ENCODE data around the gene H3-3A. TPM values are rescaled to one million over a fixed set of nuclear protein-coding genes. Genes with fewer than 3 reads are reported as not detected.

The H3-3A gene
- total RNA-seq, 1 experiment from 2014 or later = 275 TPM

DNA sequence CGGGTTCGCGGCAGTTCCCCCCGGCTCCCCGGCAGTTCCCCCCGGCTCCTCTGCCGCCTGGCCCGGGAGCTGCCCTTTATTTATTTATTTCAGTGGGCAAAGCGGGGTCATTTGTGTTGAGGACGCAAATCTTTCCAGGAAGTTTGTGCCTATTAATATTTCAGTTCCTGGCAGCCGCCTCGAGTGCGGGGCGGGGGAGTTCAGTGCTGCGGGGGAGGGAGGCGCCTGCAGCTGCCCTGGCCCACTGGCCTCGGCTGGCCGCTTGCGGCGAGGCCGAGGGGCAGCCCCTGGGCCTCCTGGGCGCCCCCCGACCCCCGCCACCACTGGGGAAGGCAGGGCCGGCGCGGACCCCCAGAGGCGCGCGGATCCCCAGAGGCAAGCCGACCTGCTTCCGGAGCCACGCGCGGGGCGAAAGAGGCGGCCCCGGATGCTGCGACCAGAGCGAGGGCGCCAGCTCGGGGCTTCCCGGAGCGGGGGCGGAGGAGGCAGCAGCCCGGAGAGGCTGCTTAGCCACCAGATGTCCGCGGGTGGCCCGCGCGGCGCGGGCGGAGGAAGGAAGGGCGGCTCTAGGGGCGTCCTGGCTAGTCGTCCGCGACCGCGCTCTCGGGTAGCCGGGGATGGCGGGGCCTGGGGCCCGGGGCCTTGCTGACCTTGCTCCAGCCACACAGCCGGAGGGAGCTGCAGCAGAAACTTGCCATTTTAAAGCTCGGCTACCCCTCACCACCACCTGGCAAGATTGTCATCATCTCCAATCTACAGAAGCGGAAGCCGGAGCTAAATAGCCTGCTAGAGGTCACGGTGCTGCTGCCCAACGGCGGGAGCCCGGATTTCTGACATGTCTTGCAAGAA lies 48.0 kb downstream of the H3-3A start:
- peak; percentile 72 for DNase-seq (ENCODE audit: low spot score)

DNA sequence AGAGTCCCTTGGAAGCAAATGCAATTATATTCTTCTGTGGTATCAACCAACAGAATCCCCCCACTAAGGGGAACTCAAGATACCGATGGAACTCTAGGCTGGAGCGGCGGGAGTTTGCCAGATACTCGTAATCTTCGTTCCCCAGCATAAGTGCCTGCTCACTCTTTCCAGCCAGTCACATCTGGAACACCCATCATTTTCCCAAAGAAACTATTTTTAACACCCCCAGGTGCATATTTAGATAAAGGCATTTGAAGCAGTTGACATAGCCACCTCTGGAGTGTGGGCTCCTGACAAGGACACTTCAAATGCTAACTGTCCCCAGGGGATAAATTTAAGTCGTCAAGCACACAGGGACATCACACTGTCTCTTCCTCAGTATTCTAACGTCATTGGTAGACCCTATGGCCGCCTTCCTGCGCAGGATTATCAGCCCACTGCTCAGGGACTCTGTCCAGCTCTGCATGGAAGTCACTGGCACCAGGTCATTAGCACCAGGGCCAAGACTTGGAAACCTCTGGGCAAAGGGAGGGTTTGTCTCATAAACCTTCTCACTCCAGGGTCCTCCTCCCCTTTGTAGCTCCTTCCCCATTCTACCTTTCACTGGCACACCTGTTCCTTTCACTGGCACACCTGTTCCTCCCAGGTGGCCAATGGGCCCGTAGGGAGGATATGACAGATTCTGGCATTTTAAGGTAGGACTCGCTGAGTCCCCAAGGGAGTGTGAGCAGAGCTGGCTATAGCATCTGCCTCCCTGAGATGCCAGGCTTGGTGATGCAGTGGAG lies 48.8 kb downstream of the H3-3A start:
- DNase-seq (ENCODE audit: low spot score) = no peak

DNA sequence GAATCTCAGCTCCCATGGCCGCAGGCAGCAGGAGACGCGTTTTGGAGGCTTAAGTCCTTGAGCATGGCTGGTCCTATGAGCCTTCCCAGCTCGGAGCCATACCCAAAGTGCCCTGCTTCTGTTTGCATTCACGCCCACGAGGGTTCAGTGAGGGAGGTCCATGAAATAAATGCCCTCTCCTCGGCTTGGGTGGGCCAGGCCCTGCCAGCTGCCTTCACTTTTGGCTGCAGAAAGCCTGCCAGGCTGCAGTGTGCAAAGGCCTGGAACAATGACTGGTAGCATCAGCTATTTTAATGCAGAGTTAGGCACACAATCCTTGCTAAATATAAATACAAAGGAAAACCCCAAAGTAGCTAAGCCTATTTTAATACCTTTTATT lies 49.4 kb downstream of the H3-3A start:
- DNase-seq (ENCODE audit: low spot score) = no peak

DNA sequence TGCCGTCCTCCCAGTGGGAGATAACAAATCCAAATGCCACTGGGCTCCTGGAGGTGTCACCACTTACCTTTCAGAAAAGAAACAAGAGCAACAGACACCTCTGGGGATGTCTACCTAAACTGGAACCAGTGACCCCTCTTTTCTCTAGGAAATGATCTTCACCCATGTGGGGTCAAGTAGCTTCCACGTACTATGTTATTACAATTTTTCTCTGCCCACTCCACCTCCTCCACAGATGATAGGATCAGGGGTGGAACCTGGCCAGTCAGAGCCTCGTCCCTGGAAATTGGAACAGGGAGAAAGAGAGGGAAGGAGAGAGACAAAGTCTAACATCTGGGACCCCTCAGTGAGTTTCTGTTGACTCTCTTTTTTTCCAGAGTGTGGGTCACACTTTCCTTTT lies 50.1 kb downstream of the H3-3A start:
- DNase-seq (ENCODE audit: low spot score) = no peak

DNA sequence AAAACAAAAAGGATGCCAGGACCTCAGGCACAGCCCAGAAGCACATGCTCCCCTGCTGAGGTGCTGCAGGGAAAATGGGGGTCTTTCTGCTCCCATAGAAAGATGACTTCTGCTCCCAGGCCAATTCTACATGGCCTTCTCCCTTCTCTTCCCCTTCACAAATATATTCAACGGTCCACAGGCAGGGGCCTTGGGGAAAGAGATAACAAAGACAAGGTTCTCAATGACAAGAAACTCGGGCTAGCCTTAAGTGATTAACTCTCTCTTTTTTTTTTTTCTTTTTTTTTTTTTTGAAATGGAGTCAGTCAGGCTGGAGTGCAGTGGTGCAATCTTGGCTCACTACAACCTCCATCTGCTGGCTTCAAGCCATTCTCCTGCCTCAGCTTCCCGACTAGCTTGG lies 54.2 kb downstream of the H3-3A start:
- no peak for DNase-seq (ENCODE audit: low spot score)

DNA sequence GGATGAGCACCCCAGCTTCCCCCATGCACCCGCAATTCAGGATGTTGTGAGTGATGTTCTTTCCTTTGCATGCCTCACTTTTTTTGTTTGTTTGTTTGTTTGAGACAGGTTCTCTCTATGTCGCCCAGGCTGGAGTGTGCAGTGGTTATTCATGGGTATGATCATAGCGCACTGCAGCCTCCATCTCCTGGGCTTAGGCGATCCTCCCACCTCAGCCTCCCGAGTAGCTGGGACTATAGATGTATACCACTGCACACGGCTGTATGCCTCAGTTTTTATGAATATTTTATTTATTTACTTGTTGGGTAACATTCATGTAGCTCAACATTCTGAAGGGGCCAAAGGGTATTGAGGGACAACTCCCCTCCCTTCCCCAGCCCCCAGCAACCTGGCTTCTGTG lies 54.8 kb downstream of the H3-3A start:
- DNase-seq (ENCODE audit: low spot score) = no peak

DNA sequence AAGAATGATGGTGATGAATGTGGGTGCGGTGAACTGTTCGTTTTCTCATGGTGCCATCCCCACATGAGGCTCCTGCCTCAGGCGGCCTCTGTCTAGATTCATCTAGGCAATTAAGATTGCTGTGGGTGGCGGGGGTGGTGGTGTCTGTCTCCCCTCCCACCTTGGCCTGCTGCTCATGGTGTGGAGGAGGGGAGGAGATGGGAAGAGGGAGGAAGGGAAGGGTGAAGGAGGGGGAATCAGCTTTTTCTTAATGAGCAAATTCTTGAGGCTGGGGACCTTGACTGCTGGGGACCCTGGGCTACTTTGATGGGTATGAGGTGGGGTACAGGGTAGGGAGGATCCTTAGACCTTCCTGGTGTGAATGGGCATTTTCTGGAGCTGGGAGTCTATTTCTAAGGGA lies 55.8 kb downstream of the H3-3A start:
- DNase-seq (ENCODE audit: low spot score) = no peak

DNA sequence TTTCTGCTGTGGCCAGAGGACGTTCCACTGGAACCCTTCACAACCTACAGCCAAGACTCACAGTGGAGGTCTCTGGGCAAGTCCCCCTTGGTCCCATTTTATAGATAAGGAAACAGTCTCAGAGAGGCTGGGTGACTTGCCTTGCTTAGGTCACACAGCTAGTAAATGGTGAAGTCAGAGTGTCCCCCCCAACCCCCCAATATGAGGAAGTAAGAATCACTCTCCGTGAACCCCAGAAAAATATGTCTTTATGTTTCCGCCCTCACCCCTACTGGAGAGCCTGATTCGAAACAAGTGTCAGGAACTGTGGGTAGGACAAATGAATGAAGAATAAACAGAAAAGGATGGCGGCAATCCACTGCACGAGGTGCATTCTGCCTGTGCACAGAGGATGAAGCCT lies 56.7 kb downstream of the H3-3A start:
- no peak for DNase-seq (ENCODE audit: low spot score)

DNA sequence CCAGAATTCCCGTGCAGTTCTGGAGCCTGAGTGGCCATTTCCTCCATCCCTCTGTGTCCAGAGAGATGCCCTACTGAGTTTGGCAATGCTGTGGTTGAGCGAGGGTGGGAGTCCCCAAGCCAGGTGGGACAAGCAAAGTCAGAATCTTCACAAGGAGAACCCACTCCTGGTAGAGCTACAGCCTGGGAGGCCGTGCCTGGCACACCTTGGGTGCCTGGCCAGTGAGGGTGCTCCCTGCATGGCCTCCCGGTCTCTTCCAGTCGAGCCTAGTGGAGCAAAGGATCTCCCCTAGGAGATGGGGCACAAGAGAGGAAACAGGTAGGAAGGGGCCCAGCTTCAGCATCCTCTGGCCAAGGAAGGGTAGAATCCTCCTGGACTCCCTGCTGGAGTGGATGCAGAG lies 57.9 kb downstream of the H3-3A start:
- DNase-seq (ENCODE audit: low spot score) = no peak

DNA sequence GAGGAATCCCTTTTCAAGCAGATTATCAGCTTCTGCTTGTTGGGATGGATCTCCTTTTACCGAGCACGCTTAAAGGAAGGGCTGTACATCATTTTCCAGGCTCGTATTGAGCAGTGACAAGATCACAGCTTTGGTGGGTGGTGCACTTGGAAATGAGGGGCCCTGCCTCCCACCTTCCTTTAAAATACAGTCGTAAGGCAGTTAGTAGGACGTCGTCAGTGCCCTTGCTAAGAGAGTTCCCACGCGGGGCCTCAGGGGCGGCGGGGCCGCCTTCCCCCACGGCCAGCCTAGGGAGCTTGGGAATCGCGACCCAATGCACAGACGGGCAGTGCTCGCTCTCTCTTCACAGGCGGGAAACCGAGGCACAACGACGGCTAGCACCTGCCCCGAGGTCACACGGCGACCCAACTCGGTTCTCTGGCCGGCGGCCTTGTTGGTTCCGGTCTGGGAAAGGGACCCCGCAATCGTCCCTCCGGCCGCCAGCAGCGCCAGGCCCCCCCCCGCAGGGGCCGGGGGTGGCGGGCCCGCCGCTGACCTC lies 58.6 kb downstream of the H3-3A start:
- DNase-seq (ENCODE audit: low spot score) = no peak

Other genes with a start within 250 kb of the H3-3A start
- gene TMEM63A, start 180.3 kb upstream of the H3-3A start, total RNA-seq (2014; rRNA removed; shearing (Covaris generic)) = 88.9 and 98.3 TPM in 2 replicates
- 0.05 and 0.13 TPM in 2 replicates for gene LEFTY1, start 173.6 kb upstream of the H3-3A start, total RNA-seq (2014; rRNA removed; shearing (Covaris generic))
- gene PYCR2, start 138.5 kb upstream of the H3-3A start, total RNA-seq (2014; rRNA removed; shearing (Covaris generic)) = 60.6 and 67.4 TPM in 2 replicates
- gene LEFTY2, start 121.5 kb upstream of the H3-3A start, total RNA-seq (2014; rRNA removed; shearing (Covaris generic)) = not detected in 2 replicates
- gene SDE2, start 63.4 kb upstream of the H3-3A start, total RNA-seq (2014; rRNA removed; shearing (Covaris generic)) = 13.1 and 13.8 TPM in 2 replicates
- 20.0 and 20.5 TPM in 2 replicates for gene ACBD3, start 124.0 kb downstream of the H3-3A start, total RNA-seq (2014; rRNA removed; shearing (Covaris generic))
- gene MIXL1, start 160.9 kb downstream of the H3-3A start, total RNA-seq (2014; rRNA removed; shearing (Covaris generic)) = not detected in 2 replicates
- 5.5 and 7.5 TPM in 2 replicates for gene LIN9, start 246.4 kb downstream of the H3-3A start, total RNA-seq (2014; rRNA removed; shearing (Covaris generic))